Embryonic facial prominence (tissue), 1 donor: ENCODE data around the gene PPM1B.
"Not testable (repeated sequence)": the region's sequence is repeated elsewhere in the genome, so short reads cannot be mapped to it uniquely, and the experiment has no call there.

Experiments used
- DNase-seq: peaks from one replicate; pipeline ENCODE4 v3.0.0-alpha.2; 2016; ENCODE audit errors: extremely low spot score

Gene PPM1B

DNA sequence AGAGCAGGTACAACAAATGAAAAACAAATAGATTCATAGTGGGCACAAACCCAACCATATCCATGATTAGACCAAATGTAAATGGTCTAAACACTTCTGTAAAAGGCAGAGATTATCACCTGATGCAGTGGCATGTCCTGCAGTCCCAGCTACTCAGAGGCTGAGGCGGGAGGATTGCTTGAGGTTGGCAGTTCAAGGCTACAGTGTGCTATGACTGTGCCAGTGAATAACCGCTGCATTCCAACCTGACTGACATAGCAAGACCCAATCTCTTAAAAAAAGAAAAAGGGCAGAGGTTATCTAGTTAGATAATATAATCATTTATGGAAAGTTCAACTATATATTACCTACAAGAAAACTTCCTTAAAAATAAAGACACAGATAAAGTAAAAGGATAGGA, 85.3 kb downstream of the PPM1B start:
- no peak for DNase-seq

DNA sequence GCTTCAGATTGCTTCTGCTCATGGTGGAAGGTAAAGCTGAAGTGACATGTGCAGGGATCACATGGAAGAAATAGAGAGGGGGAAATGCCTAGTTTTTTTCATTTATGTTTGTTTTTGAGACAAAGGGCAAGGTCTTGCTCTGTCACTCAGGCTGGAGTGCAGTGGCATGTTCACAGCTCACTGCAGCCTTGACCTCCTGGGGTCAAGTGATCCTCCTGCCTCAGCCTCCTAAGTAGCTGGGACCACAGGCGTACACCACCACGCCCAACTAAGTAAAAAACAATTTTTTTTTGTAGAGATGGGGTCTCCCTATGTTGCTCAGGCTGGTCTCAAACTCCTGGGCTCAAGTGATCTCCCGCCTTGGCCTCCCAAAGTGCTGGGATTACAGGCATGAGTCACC, 87.0 kb downstream of the PPM1B start:
- DNase-seq = not testable (repeated sequence)

DNA sequence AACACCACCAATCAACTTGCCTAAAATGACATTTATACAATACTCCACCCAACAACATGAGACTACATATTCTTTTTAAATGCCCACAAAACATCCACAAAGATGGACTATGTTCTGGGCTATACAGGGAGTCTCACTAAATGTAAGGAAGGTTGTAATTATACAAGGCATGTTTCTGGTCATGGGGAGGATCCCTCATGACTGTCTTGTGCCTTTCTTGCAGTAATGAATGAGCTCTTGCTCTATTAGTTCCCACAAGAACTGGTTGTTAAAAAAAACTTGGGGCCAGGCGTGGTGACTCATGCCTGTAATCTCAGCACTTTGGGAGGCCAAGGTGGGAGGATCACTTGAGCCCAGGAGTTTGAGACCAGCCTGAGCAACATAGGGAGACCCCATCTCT, 89.1 kb downstream of the PPM1B start:
- DNase-seq = not testable (repeated sequence)

DNA sequence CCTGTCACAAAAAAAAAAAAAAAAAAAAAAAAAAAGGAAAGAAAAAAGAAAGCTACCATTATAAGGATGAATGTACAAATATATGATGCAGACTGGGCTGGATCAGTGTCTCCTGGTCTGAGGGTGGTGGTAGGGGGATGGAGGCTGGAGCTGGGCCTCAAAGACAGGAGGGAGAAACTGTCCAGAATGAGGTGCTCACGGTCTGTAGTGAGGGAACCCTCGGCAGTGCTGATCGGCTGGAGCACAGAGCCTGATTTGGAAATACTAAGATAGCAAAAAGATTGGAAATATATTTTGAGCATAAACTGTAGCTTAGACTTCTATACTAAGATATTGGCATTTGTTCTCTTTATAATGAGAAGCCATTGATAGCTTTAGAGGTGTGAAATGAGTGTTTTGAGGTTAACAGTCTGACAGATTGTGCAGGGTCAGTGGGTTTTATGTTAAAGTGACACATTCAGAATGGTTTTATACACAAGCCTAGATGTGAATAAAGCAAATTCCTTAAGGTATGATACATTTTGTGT, 98.7 kb downstream of the PPM1B start:
- no peak for DNase-seq

DNA sequence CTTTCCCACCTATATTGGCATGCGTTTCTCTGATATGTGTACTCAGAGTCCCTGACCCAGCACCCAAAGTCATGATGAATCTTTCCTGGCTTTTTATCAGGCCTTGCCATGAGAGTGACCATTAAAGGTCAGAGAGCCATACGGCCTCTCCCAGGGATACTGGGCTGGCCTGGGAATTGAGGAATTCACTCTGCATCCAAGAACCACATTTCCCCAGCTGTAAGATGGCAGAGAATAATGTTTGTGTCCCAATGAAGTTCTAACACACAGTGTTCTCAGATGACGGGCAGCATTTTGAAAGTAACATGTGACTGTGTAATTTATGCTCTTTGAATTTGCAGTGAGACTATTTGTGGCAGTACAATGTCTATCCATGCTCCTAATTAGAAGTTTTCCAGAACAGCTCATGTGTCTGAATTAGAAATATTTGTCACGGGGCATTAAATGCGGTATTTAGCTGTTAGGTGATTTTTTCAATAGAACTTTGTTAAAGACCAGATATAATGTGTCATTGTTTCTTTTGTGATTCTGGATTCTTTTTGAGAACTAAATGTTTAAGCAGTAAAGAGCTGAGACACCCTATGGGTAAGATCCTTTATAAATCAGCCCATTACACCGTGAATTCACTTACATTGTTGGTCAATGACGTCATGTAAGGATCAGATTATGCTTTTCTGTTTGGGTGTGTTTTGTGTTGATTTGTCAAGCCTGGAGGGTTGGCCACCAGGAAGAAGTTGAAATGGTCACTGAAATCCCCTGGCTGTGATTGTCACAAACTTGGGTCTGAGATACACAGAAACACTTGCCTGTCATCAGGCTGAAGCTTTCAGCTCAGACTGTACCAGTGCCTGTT, 99.3 kb downstream of the PPM1B start:
- DNase-seq = no peak

DNA sequence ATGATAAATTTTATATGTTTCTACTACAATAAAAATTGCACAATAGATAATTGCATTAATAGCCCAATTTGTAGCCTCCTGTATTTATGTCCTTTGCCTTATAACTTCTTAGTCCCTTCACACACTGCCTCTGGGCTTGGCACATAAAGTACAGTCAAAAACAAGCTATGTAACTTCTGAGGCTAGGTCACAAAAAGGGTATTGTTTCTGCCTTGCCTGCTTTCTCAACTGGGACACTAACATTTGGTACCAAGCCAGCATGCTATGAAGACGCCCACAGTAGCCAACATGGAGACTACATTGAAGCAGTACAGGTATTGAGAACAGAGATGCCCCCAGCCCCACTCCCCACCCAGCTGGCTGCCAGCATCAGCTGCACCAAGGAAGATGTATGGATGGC, 101.2 kb downstream of the PPM1B start:
- DNase-seq = no peak

DNA sequence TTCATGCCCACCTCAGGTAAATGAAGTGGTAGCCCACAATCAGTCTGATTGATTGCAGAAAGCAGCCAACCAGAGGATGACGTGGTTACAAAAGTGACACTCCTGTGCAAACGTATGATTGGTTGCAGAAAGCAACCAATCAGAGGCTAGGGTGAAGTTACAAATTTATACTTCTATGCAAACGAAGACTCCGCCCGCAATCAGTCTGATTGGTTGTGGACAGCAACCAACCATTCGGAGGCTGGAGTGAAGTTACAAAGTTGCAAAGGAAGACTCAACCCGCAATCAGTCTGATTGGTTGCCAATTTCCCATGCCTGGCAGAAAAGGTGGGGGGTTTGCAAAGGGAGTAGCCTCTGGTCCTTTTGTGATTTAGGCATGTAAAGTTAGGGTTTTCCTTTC, 102.6 kb downstream of the PPM1B start:
- DNase-seq = no peak

DNA sequence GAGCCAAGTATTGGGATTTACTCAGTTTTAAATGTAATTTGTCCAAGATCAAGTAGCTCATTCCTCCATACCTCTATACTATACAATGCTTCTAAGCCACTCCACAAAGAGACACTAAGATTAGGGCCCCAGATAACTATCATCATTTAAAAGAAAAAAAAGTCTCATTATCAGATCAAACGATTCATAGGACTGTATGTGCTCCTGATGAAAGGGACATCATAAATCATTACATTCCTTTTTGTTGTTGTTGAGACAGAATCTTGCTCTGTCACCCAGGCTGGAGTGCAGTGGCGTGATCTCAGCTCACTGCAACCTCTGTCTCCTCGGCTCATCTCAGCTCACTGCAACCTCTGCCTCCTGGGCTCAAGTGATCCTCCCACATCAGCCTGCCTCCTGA, 104.4 kb downstream of the PPM1B start:
- DNase-seq = no peak

DNA sequence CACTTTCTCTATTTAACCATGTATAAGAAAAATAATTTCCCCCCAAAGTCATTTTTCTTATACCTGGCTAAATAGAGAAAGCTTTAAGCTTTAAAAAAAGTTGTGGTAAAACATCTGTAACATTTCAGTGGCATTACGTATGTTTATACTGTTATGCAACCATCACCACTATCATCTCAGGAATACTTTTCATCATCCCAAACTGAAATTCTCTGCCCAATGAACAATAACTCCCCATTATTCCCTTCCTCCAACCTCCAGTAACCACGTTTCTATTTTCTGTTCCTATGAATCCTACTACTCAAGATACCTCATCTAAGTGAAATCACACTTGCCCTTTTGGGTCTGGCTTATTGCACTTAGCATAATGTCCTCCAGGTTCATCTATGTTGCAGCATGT, 104.9 kb downstream of the PPM1B start:
- DNase-seq = no peak

DNA sequence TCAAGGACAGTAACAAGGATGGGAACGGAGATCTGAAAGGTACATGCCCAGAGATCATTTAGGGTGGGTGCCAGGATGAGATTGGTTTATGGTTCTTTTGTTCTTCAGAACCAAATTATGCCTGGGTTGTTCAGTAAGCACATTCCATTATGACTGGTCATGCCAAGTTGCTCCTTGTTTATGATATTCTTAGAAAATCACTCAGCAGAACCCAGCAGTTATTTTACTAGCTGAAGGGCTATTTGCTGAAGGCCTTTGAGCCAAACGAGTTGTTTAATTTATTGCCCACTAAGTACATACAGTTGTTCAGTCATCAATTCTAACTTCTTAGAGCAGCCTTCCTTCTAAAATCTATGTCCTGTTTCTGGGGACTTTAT, 107.2 kb downstream of the PPM1B start:
- DNase-seq = no peak

DNA sequence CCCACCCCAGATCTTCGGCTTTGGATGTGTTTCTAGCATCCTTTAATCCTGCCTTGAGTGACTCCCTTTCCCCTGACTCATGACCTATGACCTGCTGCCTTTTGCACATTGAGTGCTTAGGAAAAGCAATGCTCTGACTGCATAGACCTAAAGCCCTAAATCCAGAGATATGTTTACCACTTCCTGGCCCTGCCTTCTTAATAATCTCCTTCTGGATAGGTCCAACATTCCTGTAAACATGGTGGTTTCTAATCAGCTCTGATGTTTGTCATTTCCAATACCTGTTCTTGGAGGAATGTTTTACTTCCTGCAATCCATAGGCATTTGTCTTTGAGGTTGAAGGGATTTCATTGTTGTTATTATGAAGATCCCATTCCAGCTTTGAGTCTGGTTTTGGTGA, 108.9 kb downstream of the PPM1B start:
- no peak for DNase-seq

DNA sequence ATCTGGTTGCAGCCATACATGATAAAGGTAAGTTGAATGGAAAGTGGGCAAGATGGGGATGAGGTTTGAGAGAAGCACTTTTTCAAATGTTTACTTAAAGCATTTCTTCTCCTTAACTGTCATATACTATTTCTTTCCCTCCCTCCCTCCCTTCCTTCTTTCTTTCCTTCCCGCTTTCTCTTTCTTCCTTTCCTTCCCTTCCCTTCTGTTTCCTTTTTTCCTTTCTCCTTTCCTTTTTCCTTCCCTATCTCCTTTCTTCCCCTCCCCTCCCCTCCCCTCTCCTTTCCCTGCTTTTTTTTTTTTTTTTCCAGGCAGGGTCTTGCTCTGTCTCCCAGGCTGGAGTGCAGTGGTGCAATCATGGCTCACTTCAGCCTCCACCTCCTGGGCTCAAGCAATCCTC, 112.2 kb downstream of the PPM1B start:
- DNase-seq = no peak
